Astrocyte (in vitro differentiated cells and primary cell): ENCODE data around the gene PDE11A.

Experiments used
- EZH2 ChIP-seq: IDR thresholded peaks from 2 replicates; pipeline ENCODE4 v1.6.1; 2012; ENCODE audit warnings: mild to moderate bottlenecking, low read length, inconsistent platforms; ENCODE audit not compliant: insufficient read depth
- TF ChIP-seq, protein P1 (sequence below): IDR thresholded peaks from 2 replicates; pipeline ENCODE4 v1.5.1; 2011; ENCODE audit warnings: low read depth, mild to moderate bottlenecking, inconsistent platforms, low read length, moderate library complexity; ENCODE audit not compliant: insufficient read depth

DNA sequence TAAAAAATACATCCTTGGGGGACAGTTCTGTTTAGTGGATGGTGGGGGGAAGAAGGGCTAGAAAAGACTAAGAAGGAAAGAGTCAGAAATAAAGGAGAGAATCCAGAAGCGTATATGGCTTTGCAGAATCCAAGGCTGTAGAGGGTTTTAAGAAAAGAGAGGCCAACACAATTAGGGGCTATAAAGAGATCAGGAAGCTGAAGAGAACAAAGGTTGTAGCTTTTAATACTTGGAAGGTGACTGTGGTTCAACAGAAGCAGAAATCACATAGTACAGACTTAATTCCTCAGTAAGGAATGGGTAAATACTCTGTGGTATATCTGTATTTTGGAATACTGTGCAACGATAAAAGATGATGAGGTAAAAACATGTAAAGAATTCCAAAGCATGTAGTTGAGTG is 393.6 kb downstream of the PDE11A start:
- TF ChIP-seq, protein P1, sequence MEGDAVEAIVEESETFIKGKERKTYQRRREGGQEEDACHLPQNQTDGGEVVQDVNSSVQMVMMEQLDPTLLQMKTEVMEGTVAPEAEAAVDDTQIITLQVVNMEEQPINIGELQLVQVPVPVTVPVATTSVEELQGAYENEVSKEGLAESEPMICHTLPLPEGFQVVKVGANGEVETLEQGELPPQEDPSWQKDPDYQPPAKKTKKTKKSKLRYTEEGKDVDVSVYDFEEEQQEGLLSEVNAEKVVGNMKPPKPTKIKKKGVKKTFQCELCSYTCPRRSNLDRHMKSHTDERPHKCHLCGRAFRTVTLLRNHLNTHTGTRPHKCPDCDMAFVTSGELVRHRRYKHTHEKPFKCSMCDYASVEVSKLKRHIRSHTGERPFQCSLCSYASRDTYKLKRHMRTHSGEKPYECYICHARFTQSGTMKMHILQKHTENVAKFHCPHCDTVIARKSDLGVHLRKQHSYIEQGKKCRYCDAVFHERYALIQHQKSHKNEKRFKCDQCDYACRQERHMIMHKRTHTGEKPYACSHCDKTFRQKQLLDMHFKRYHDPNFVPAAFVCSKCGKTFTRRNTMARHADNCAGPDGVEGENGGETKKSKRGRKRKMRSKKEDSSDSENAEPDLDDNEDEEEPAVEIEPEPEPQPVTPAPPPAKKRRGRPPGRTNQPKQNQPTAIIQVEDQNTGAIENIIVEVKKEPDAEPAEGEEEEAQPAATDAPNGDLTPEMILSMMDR: no peak
- TF ChIP-seq EZH2: no peak
